AG04449 (cell line): ENCODE measurements around the gene CORO1C.

Experiments used
- CTCF ChIA-PET: fragments of 350-600 bp; formaldehyde crosslinking; extraction: SDS; loops from one replicate; lab custom pipeline; 2021; ENCODE audit warnings: antibody characterized with exemption; lab: Yijun Ruan, JAX
- POLR2A ChIA-PET: fragments of 400-600, 350-600 bp; formaldehyde crosslinking; extraction: SDS; loops from one replicate; lab custom pipeline; 2020; ENCODE audit warnings: antibody characterized with exemption, inconsistent platforms; lab: Yijun Ruan, JAX
- DNase-seq: peaks from one replicate; pipeline ENCODE4 v3.0.0-alpha.2; 2010; ENCODE audit warnings: low read depth, low spot score
- H3K4me3 ChIP-seq: 2 replicates; pipeline ENCODE4 v1.5.1; 2011; ENCODE audit warnings: low read depth, mild to moderate bottlenecking, control low read depth, low read length
- TF ChIP-seq, protein P1 (sequence below): IDR thresholded peaks from one replicate; pipeline ENCODE4 v1.5.1; 2011; ENCODE audit warnings: mild to moderate bottlenecking, moderate library complexity, low read length, control low read depth, inconsistent platforms; ENCODE audit not compliant: insufficient read depth; ENCODE audit errors: missing control alignments

Gene CORO1C

DNA sequence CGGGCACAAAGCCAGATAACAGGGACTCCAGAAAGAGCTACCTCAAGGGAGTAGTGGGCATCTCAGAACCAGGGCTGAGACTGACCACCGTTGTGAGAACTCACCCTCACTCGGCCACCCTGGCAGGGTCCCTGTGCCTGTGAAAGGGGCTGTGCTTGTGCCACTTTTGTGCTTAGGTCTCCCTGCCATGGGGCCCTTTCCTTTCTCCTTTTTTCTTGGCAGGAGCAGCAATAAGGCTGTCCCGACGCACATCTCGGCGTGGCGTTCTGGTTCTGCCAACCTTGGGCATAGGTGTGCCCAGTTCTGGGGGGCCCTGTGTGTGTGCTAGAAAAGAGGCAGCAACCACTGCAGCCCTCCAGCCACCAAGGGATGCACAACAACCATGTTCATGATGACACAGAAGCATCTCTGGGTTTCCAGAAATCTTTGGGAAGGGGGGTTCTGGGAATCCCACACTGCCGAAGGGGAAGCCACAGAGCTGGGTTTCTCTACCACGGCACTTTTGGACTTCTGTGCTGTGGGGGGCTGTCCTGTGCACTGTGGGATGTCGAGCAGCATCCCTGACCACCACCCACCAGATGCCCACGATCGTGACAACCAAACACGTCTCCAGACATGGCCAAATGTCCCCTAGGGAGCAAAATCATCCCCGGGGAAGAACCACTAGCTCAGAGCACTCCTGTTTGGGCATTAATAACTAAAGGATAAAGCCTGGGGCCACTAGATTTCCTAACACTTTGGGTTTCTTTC lies 120.3 kb downstream of the CORO1C start:
- no peak for DNase-seq
- CTCF ChIA-PET = interaction anchor here (0.7 to 17.4 kb wide), 5 partner anchors 9 to 473 kb away, joined by 3 to 1115 read pairs (median 6); partner anchors contain the start of genes ISCU, SART3 and TMEM119
- H3K4me3 ChIP-seq = no peak overlapping the region
- TF ChIP-seq, protein P1, sequence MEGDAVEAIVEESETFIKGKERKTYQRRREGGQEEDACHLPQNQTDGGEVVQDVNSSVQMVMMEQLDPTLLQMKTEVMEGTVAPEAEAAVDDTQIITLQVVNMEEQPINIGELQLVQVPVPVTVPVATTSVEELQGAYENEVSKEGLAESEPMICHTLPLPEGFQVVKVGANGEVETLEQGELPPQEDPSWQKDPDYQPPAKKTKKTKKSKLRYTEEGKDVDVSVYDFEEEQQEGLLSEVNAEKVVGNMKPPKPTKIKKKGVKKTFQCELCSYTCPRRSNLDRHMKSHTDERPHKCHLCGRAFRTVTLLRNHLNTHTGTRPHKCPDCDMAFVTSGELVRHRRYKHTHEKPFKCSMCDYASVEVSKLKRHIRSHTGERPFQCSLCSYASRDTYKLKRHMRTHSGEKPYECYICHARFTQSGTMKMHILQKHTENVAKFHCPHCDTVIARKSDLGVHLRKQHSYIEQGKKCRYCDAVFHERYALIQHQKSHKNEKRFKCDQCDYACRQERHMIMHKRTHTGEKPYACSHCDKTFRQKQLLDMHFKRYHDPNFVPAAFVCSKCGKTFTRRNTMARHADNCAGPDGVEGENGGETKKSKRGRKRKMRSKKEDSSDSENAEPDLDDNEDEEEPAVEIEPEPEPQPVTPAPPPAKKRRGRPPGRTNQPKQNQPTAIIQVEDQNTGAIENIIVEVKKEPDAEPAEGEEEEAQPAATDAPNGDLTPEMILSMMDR = no peak
- POLR2A ChIA-PET = no interaction called here

DNA sequence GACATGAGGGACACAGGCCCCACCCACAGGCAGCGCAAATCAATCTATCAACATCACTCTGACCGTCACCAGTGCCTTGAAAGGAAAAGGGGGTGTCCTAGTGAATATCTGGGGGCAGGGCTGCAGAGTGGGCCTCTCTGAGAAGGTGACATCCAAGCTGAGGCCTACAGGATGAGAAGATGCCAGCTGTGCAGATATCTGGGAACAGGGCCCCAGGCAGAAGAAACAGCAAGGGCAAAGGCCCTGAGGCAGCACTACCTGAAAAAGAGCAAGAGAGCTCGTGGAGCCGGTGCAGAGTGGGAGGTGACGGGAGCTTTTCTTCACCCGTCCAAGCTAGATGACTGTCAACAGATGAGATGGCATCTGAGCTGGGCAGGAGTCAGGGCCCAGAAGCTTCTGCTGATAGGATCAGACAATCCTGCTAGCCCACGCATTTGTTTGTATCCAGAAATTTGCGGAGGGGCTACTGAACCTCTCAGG lies 120.9 kb downstream of the CORO1C start:
- ChIA-PET CTCF (interaction anchor here (0.7 to 17.4 kb wide), 5 partner anchors 9 to 473 kb away, joined by 3 to 1115 read pairs (median 6); partner anchors contain the start of genes ISCU, SART3 and TMEM119), POLR2A (no interaction called here)
- TF ChIP-seq, protein P1 = no peak

DNA sequence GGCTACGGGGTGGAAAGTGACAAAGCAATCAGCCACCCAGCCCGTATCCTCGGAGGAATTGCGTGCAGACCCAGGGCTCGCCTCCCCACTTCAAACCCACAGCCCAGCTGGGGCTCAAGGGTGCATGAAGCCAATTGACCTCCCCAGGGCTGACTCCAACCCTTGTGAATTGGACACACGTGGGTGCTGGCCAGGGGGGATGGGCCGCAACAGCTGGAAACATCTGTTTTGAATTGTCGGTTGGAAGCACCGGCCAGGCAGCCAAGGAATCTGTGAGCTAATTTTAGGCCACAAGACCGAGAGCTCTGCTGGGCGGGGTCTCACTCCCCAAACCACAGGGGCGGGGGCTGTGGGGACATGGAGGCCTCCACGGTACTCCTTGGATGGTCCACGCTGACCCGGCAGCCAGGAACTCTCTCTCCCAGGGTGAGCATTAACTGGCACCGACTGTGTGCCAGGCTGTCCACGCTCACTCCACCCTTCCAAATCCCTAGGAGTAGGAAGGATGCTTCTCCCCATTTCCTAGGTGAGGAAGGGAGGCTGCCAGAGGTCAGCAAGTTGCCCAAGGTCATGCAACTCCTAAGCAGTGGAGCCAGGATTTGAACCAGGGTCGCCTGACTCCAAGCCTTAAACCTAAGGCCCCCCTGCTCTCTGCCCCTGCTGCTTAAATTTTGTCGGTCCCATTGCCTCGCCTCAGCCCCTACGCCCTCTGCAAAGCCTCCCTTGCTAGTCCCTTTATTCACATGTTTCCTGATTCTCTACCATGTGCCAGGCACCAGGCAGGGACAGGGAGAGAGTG lies 121.6 kb downstream of the CORO1C start:
- peak; percentile 23 for DNase-seq
- no peak overlapping the region for H3K4me3 ChIP-seq
- ChIA-PET POLR2A (interaction anchor here (0.6 kb wide), 2 partner anchors 30 to 240 kb away, joined by 3 read pairs; no protein-coding TSS in a partner anchor), CTCF (interaction anchor here (0.7 to 17.4 kb wide), 4 partner anchors 10 to 474 kb away, joined by 3 to 1115 read pairs (median 56); partner anchors contain the start of genes ISCU and SART3)
- TF ChIP-seq, protein P1 = no peak

More for the DNA sequence above, 120.9 kb downstream of the CORO1C start:
- H3K4me3 ChIP-seq = no peak overlapping the region
- DNase-seq = no peak

DNA sequence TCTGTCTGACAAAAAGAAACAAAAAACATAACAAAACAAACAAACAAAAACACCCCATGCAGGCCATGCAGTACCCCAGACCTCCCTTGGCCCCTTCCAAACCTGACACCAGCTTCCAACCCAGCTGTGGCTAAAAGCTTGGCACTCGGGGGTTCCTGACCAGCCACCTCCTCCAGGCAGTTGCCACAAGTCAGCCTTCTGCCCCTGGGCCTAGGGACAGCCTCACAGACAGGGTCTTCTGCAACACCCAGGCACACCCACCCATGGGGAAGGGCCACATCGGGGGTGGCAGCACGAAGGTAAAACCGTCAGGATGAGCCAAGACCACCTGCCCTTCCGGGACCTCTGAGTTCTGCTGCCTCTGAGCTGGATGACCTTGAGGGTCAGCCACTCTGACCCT lies 122.7 kb downstream of the CORO1C start:
- ChIA-PET POLR2A (no interaction called here), CTCF (interaction anchor here (1.3 to 17.4 kb wide), 3 partner anchors 10 to 42 kb away, joined by 3 to 1115 read pairs (median 106); partner anchors contain the start of genes ISCU and SART3)
- TF ChIP-seq, protein P1 = no peak
- H3K4me3 ChIP-seq = no peak overlapping the region
- no peak for DNase-seq

DNA sequence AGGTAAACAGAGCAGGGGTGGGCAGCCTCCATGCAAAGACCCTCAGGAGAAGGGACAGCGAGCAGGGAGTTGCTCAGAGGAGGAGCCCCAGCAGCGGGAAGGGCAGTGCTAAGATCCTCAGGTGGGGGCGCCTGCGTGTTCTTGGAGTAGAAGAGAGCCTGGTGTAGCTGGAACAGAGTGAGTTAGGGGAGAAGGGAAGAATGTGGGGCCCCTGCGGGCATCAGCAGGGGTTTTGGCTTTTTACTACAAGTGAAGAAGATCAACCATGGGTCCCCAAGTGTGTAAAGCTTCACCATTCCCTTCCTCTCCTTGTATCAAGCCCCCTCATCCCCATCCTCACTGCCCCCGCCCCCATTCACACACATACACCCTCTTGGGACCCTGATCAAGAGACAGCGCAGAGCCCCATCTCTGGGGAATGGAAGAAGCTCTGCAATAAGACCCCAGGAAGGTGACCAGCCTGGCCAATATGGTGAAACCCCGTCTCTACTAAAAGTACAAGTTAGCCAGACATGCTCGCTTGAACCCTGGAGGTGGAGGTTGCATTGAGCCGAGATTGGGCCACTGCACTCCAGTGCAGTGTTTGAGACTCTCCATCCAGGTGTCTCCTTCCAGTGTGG lies 123.2 kb downstream of the CORO1C start:
- DNase-seq = no peak
- TF ChIP-seq, protein P1 = no peak
- POLR2A ChIA-PET = no interaction called here
- H3K4me3 ChIP-seq = no peak overlapping the region
- CTCF ChIA-PET = interaction anchor here (0.8 to 17.4 kb wide), 4 partner anchors 9 to 343 kb away, joined by 3 to 1115 read pairs (median 54); partner anchors contain the start of genes ISCU and SART3
